PC-3 (cell line): Measurements from ENCODE around the gene PLEKHM3. TPM values are rescaled to one million over a fixed set of nuclear protein-coding genes. Genes with fewer than 3 reads are reported as not detected.

Experiments used
- ATAC-seq: fragments of 200-7000 bp; cut with Tn5 transposase; 2 replicates; pipeline ENCODE4 v1.9.1; 2020; ENCODE audit warnings: mild to moderate bottlenecking, moderate library complexity
- BruUV-seq: library from RNA; stranded (reverse); fragments of 400-500 nt; replicated peaks from 2 replicates; lab custom pipeline; 2021; lab: Mats Ljungman, UMichigan
- CTCF ChIA-PET: fragments of 300-600 bp; sonication (Branson Sonifier 250); formaldehyde crosslinking; loops from one replicate; lab custom pipeline; 2022; ENCODE audit warnings: antibody characterized with exemption; lab: Charles Lee
- POLR2A ChIA-PET: fragments of 300-600 bp; sonication (Branson Sonifier 250); formaldehyde crosslinking; loops from one replicate; lab custom pipeline; 2022; ENCODE audit warnings: antibody characterized with exemption; ENCODE audit not compliant: unreplicated experiment; lab: Charles Lee
- DNase-seq: peaks from one replicate; pipeline ENCODE4 v3.0.0-alpha.2; 2015
- H2AFZ ChIP-seq: fragments of 300-600 bp; sonication (generic); 2 replicates; pipeline ENCODE4 v1.6.0; 2016; ENCODE audit warnings: antibody characterized with exemption, low read length
- H3F3A ChIP-seq: fragments of 300-600 bp; sonication (generic); one replicate; pipeline ENCODE4 v1.6.0; 2017; ENCODE audit warnings: antibody characterized with exemption, low read length, control low read depth, mild to moderate bottlenecking; ENCODE audit not compliant: unreplicated experiment
- H3K27ac ChIP-seq: fragments of 300-600 bp; sonication (generic); 2 replicates; pipeline ENCODE4 v1.5.1; 2016; ENCODE audit warnings: mild to moderate bottlenecking, low read length
- H3K27me3 ChIP-seq: fragments of 300-600 bp; sonication (generic); 2 replicates; pipeline ENCODE4 v1.6.1; 2016; ENCODE audit warnings: low read length, mixed read lengths
- H3K36me3 ChIP-seq: fragments of 300-600 bp; sonication (generic); 2 replicates; pipeline ENCODE4 v1.6.1; 2016; ENCODE audit warnings: low read depth, mixed run types, low read length, mixed read lengths
- H3K4me1 ChIP-seq: fragments of 300-600 bp; sonication (generic); 2 replicates; pipeline ENCODE4 v1.5.1; 2016; ENCODE audit warnings: low read length; ENCODE audit not compliant: insufficient read depth
- H3K4me2 ChIP-seq: fragments of 300-600 bp; sonication (generic); 2 replicates; pipeline ENCODE4 v1.6.0; 2016; ENCODE audit warnings: low read length
- H3K4me3 ChIP-seq: fragments of 300-600 bp; sonication (generic); 2 replicates; pipeline ENCODE4 v1.5.1; 2016; ENCODE audit warnings: mild to moderate bottlenecking, low read length, mixed read lengths
- H3K79me2 ChIP-seq: fragments of 300-600 bp; sonication (generic); 2 replicates; pipeline ENCODE4 v1.6.1; 2017; ENCODE audit warnings: low read length, mixed read lengths
- H3K9ac ChIP-seq: fragments of 300-600 bp; sonication (generic); 2 replicates; pipeline ENCODE4 v1.6.0; 2016; ENCODE audit warnings: mild to moderate bottlenecking, low read length
- H3K9me2 ChIP-seq: fragments of 300-600 bp; sonication (generic); replicated peaks from 2 replicates; pipeline ENCODE4 v1.6.1; 2016; ENCODE audit warnings: mixed run types, low read length, mixed read lengths
- H3K9me3 ChIP-seq: fragments of 300-600 bp; sonication (generic); 2 replicates; pipeline ENCODE4 v1.6.1; 2016; ENCODE audit warnings: low read length, mixed read lengths
- H4K20me1 ChIP-seq: fragments of 300-600 bp; sonication (generic); 2 replicates; pipeline ENCODE4 v1.6.1; 2016; ENCODE audit warnings: low read length, mixed read lengths
- CTCF ChIP-seq: fragments of 300-600 bp; sonication (generic); conservative IDR thresholded peaks from 2 replicates; pipeline ENCODE4 v1.5.1; 2017; ENCODE audit warnings: antibody characterized with exemption, low read depth, mild to moderate bottlenecking, low read length
- EZH2 ChIP-seq: fragments of 300-600 bp; sonication (generic); IDR thresholded peaks from one replicate; pipeline ENCODE4 v1.6.1; 2017; ENCODE audit warnings: antibody characterized with exemption, mild to moderate bottlenecking, low read length; ENCODE audit not compliant: unreplicated experiment
- EZH2phosphoT487 ChIP-seq: fragments of 300-600 bp; sonication (generic); IDR thresholded peaks from 2 replicates; pipeline ENCODE4 v1.6.1; 2018; ENCODE audit warnings: mild to moderate bottlenecking, antibody characterized with exemption, low read length, borderline replicate concordance
- intact Hi-C: fragments of 100-400 bp; cut with micrococcal nuclease; formaldehyde crosslinking; loops from 2 replicates; pipeline ENCODE4 v1.9.0; 2023
- total RNA-seq: library from RNA; depleted of rRNA; stranded (reverse); fragments of >200 nt; gene quantifications from 2 replicates; pipeline ENCODE4 v1.2.3, GENCODE V29; 2014

The PLEKHM3 gene
- total RNA-seq, 1 experiment from 2014 or later = 5.9 TPM

GRCh38 chr2:207778298-207778882 is 246.9 kb downstream of the PLEKHM3 start:
- DNase-seq (no peak), ATAC-seq (no peak)
- no peak overlapping the region for H3K27ac ChIP-seq
- no peaks in the 10 kb centered on the region for H3K27me3 ChIP-seq
- no peak overlapping the region for H3K4me3 ChIP-seq
- H3F3A ChIP-seq = no peaks in the 10 kb centered on the region
- no peak for TF ChIP-seq CTCF
- TF ChIP-seq EZH2 = no peak
- TF ChIP-seq EZH2phosphoT487 = no peak
- peaks cover 7% of the 10 kb centered on the region; the same call in 1 of the 2 replicates for H3K4me1 ChIP-seq
- no peak overlapping the region for H3K9ac ChIP-seq
- H4K20me1 ChIP-seq = no peaks in the 10 kb centered on the region
- no peaks in the 10 kb centered on the region for H3K9me2 ChIP-seq
- H3K4me2 ChIP-seq = no peak overlapping the region
- no peaks in the 10 kb centered on the region for H3K9me3 ChIP-seq
- no peaks in the 10 kb centered on the region for H3K79me2 ChIP-seq
- BruUV-seq = no TSS peak
- ChIA-PET POLR2A (no interaction called here), CTCF (no interaction called here)
- no peak overlapping the region for H2AFZ ChIP-seq
- H3K36me3 ChIP-seq = no peaks in the 10 kb centered on the region
- intact Hi-C loops = no loop called here

- Histone ChIP-seq H3K9me3 (no peaks in the 10 kb centered on the region), H3K79me2 (no peaks in the 10 kb centered on the region), H3K4me3 (no peak overlapping the region), H3K4me2 (no peak overlapping the region), H3K36me3 (no peaks in the 10 kb centered on the region), H3K27me3 (no peaks in the 10 kb centered on the region), H3F3A (no peaks in the 10 kb centered on the region), H3K9ac (no peak overlapping the region), H3K9me2 (no peaks in the 10 kb centered on the region), H2AFZ (no peak overlapping the region), H3K4me1 (peaks cover 5% of the 10 kb centered on the region; the same call in 1 of the 2 replicates), H4K20me1 (no peaks in the 10 kb centered on the region), H3K27ac (no peak overlapping the region)
- no peak for ATAC-seq
- TF ChIP-seq EZH2 (no peak), CTCF (no peak), EZH2phosphoT487 (no peak)
- no TSS peak for BruUV-seq
- ChIA-PET POLR2A (no interaction called here), CTCF (no interaction called here)
- no peak for DNase-seq
- intact Hi-C loops = no loop called here
These were observed 248.2 kb downstream of the PLEKHM3 start for GRCh38 chr2:207777124-207777523.

GRCh38 chr2:207775473-207775872 is 249.9 kb downstream of the PLEKHM3 start:
- H2AFZ ChIP-seq = no peak overlapping the region; the same call in 1 of the 2 replicates
- no TSS peak for BruUV-seq
- DNase-seq (no peak), ATAC-seq (no peak)
- H3K9me3 ChIP-seq = no peaks in the 10 kb centered on the region
- no peak overlapping the region for H3K27ac ChIP-seq
- no peaks in the 10 kb centered on the region for H3K4me1 ChIP-seq
- H3K9me2 ChIP-seq = no peaks in the 10 kb centered on the region
- ChIA-PET CTCF (no interaction called here), POLR2A (no interaction called here)
- no peaks in the 10 kb centered on the region for H3K27me3 ChIP-seq
- no peaks in the 10 kb centered on the region for H3K36me3 ChIP-seq
- no peaks in the 10 kb centered on the region for H4K20me1 ChIP-seq
- no peaks in the 10 kb centered on the region for H3K79me2 ChIP-seq
- H3K9ac ChIP-seq = no peak overlapping the region
- no peak overlapping the region for H3K4me2 ChIP-seq
- TF ChIP-seq EZH2phosphoT487 = no peak
- TF ChIP-seq CTCF = no peak
- TF ChIP-seq EZH2 = no peak
- H3K4me3 ChIP-seq = no peak overlapping the region
- no peaks in the 10 kb centered on the region for H3F3A ChIP-seq
- intact Hi-C loops = no loop called here
